HEK293 (cell line): ENCODE data around the gene ASIP.

Source experiments
- IKZF3 ChIP-seq: fragments of 450-650 bp; IDR thresholded peaks from 2 replicates; pipeline ENCODE4 v1.5.0; 2018; ENCODE audit warnings: missing biosample characterization, mild to moderate bottlenecking, missing genetic modification characterization, moderate library complexity
- ZBTB48 ChIP-seq: fragments of 450-650 bp; formaldehyde crosslinking; IDR thresholded peaks from 2 replicates; pipeline ENCODE4 v1.5.1; 2016; ENCODE audit warnings: missing biosample characterization, missing genetic modification characterization
- ZBTB7A ChIP-seq: fragments of 450-650 bp; formaldehyde crosslinking; IDR thresholded peaks from 2 replicates; pipeline ENCODE4 v1.5.1; 2016; ENCODE audit warnings: low read depth, missing biosample characterization, missing genetic modification characterization
- ZBTB8A ChIP-seq: fragments of 450-650 bp; formaldehyde crosslinking; IDR thresholded peaks from 2 replicates; pipeline ENCODE4 v1.5.1; 2016; ENCODE audit warnings: missing biosample characterization, missing genetic modification characterization
- ZEB2 ChIP-seq: fragments of 450-650 bp; formaldehyde crosslinking; IDR thresholded peaks from 2 replicates; pipeline ENCODE4 v1.5.1; 2016; ENCODE audit warnings: missing biosample characterization, missing genetic modification characterization
- ZNF133 ChIP-seq: fragments of 450-650 bp; formaldehyde crosslinking; IDR thresholded peaks from 2 replicates; pipeline ENCODE4 v1.5.1; 2016; ENCODE audit warnings: missing biosample characterization, missing genetic modification characterization
- ZNF138 ChIP-seq: fragments of 450-650 bp; formaldehyde crosslinking; IDR thresholded peaks from 2 replicates; pipeline ENCODE4 v1.5.1; 2016; ENCODE audit warnings: missing biosample characterization, missing genetic modification characterization, borderline replicate concordance
- ZNF184 ChIP-seq: fragments of 450-650 bp; IDR thresholded peaks from 2 replicates; pipeline ENCODE4 v1.5.1; 2018; ENCODE audit warnings: missing biosample characterization, mild to moderate bottlenecking, missing genetic modification characterization
- ZNF211 ChIP-seq: fragments of 450-650 bp; formaldehyde crosslinking; IDR thresholded peaks from 2 replicates; pipeline ENCODE4 v1.5.1; 2016; ENCODE audit warnings: low read depth, missing biosample characterization, missing genetic modification characterization
- ZNF292 ChIP-seq: fragments of 450-650 bp; formaldehyde crosslinking; IDR thresholded peaks from 2 replicates; pipeline ENCODE4 v1.5.1; 2016; ENCODE audit warnings: low read depth, missing biosample characterization, missing genetic modification characterization, borderline replicate concordance
- ZNF335 ChIP-seq: fragments of 450-650 bp; formaldehyde crosslinking; conservative IDR thresholded peaks from 2 replicates; pipeline ENCODE4 v1.5.1; 2016; ENCODE audit warnings: missing biosample characterization, missing genetic modification characterization
- ZNF510 ChIP-seq: fragments of 450-650 bp; formaldehyde crosslinking; IDR thresholded peaks from 2 replicates; pipeline ENCODE4 v1.5.1; 2018; ENCODE audit warnings: mild to moderate bottlenecking, missing genetic modification characterization, missing biosample characterization; ENCODE audit not compliant: insufficient replicate concordance
- ZNF529 ChIP-seq: fragments of 450-650 bp; formaldehyde crosslinking; IDR thresholded peaks from 2 replicates; pipeline ENCODE4 v1.5.1; 2017; ENCODE audit warnings: missing genetic modification characterization, missing biosample characterization; ENCODE audit not compliant: insufficient replicate concordance
- ZNF629 ChIP-seq: fragments of 450-650 bp; formaldehyde crosslinking; IDR thresholded peaks from 2 replicates; pipeline ENCODE4 v1.5.1; 2017; ENCODE audit warnings: missing biosample characterization, missing genetic modification characterization
- ZNF76 ChIP-seq: fragments of 450-650 bp; formaldehyde crosslinking; IDR thresholded peaks from 2 replicates; pipeline ENCODE4; 2016; ENCODE audit warnings: low read depth, missing biosample characterization, missing genetic modification characterization, borderline replicate concordance
- ZNF777 ChIP-seq: fragments of 450-650 bp; formaldehyde crosslinking; IDR thresholded peaks from 2 replicates; pipeline ENCODE4 v1.5.1; 2017; ENCODE audit warnings: missing biosample characterization, missing genetic modification characterization, borderline replicate concordance
- ZNF843 ChIP-seq: fragments of 450-650 bp; formaldehyde crosslinking; IDR thresholded peaks from 2 replicates; pipeline ENCODE4 v1.5.1; 2016; ENCODE audit warnings: missing biosample characterization, missing genetic modification characterization
- ZSCAN30 ChIP-seq: fragments of 450-650 bp; IDR thresholded peaks from 2 replicates; pipeline ENCODE4 v1.5.1; 2018; ENCODE audit warnings: missing biosample characterization, mild to moderate bottlenecking, missing genetic modification characterization, moderate library complexity
- TF ChIP-seq, protein P1 (sequence below): fragments of 450-650 bp; formaldehyde crosslinking; IDR thresholded peaks from 2 replicates; pipeline ENCODE4 v1.5.1; 2016; ENCODE audit warnings: missing biosample characterization, missing genetic modification characterization
- TF ChIP-seq, protein P2 (sequence below): fragments of 450-650 bp; formaldehyde crosslinking; IDR thresholded peaks from 2 replicates; pipeline ENCODE4 v1.5.1; 2016; ENCODE audit warnings: missing biosample characterization, missing genetic modification characterization
- TF ChIP-seq, protein P3 (sequence below): fragments of 450-650 bp; formaldehyde crosslinking; IDR thresholded peaks from 2 replicates; pipeline ENCODE4 v1.5.1; 2016; ENCODE audit warnings: missing biosample characterization, missing genetic modification characterization, borderline replicate concordance
- TF ChIP-seq, protein P4 (sequence below): fragments of 450-650 bp; formaldehyde crosslinking; IDR thresholded peaks from 2 replicates; pipeline ENCODE4 v1.5.1; 2016; ENCODE audit warnings: missing biosample characterization, missing genetic modification characterization
- TF ChIP-seq, protein P5 (sequence below): fragments of 450-650 bp; formaldehyde crosslinking; IDR thresholded peaks from 2 replicates; pipeline ENCODE4 v1.5.1; 2016; ENCODE audit warnings: missing biosample characterization, missing genetic modification characterization

The ASIP gene

DNA sequence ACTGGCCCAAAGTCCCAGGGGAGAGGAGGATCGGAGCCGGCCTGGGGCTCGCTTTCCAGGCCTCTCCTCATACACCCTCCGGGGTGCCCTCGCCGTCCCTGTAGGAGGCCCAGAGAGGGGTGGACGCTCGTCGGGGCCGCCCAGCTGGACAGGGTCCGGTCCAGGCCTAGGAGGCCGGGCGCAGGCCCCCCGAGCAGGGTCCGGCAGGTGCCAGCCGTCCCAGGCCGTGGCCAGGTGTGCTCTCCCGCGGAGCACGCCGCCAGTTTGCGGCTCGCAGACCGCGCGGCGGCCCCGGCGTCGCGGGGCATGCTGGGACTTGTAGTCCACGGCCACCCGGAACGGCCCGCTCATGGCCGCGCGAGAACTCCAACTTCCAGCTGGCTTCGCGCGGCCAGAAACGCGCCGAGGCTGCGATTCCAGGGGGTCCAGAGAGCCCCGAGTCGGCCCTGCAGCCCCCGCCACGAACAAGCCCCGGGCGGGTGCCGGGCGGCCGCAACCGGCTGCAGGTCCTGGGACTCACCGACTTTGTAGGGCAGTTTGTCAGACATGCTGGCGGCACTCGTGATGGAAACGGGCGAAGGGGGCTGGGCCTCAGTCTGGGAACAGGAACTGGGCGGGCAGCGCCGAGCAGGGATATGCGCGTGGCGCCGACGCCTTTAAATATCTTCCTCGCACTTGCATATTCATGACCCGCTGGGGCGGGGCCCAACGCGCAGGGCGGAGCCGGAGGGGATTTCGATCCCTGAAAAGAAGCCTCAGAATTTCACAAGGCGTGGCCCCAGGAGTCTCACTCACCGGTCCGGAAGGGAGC lies 61.7 kb downstream of the ASIP start, which contains the start of gene AHCY (continued):
- peak; percentile 76; the same call in 1 of the 2 replicates for TF ChIP-seq ZSCAN30
- no peak for TF ChIP-seq ZNF843
- TF ChIP-seq ZNF335 (tag by site-specific recombination), result peak; percentile 97
- no peak for TF ChIP-seq ZNF292 (tag by site-specific recombination)
- no peak for TF ChIP-seq ZNF133 (tag by site-specific recombination)
- peak; percentile 79 for TF ChIP-seq ZEB2 (tag by site-specific recombination)
- TF ChIP-seq, protein P1, sequence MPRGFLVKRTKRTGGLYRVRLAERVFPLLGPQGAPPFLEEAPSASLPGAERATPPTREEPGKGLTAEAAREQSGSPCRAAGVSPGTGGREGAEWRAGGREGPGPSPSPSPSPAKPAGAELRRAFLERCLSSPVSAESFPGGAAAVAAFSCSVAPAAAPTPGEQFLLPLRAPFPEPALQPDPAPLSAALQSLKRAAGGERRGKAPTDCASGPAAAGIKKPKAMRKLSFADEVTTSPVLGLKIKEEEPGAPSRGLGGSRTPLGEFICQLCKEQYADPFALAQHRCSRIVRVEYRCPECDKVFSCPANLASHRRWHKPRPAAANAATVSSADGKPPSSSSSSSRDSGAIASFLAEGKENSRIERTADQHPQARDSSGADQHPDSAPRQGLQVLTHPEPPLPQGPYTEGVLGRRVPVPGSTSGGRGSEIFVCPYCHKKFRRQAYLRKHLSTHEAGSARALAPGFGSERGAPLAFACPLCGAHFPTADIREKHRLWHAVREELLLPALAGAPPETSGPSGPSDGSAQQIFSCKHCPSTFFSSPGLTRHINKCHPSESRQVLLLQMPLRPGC (tag by site-specific recombination), result no peak
- no peak for TF ChIP-seq ZNF777 (tag by site-specific recombination)
- TF ChIP-seq, protein P2, sequence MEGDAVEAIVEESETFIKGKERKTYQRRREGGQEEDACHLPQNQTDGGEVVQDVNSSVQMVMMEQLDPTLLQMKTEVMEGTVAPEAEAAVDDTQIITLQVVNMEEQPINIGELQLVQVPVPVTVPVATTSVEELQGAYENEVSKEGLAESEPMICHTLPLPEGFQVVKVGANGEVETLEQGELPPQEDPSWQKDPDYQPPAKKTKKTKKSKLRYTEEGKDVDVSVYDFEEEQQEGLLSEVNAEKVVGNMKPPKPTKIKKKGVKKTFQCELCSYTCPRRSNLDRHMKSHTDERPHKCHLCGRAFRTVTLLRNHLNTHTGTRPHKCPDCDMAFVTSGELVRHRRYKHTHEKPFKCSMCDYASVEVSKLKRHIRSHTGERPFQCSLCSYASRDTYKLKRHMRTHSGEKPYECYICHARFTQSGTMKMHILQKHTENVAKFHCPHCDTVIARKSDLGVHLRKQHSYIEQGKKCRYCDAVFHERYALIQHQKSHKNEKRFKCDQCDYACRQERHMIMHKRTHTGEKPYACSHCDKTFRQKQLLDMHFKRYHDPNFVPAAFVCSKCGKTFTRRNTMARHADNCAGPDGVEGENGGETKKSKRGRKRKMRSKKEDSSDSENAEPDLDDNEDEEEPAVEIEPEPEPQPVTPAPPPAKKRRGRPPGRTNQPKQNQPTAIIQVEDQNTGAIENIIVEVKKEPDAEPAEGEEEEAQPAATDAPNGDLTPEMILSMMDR (tag by site-specific recombination), result peak; percentile 72
- TF ChIP-seq ZNF211 (tag by site-specific recombination), result no peak
- TF ChIP-seq, protein P3, sequence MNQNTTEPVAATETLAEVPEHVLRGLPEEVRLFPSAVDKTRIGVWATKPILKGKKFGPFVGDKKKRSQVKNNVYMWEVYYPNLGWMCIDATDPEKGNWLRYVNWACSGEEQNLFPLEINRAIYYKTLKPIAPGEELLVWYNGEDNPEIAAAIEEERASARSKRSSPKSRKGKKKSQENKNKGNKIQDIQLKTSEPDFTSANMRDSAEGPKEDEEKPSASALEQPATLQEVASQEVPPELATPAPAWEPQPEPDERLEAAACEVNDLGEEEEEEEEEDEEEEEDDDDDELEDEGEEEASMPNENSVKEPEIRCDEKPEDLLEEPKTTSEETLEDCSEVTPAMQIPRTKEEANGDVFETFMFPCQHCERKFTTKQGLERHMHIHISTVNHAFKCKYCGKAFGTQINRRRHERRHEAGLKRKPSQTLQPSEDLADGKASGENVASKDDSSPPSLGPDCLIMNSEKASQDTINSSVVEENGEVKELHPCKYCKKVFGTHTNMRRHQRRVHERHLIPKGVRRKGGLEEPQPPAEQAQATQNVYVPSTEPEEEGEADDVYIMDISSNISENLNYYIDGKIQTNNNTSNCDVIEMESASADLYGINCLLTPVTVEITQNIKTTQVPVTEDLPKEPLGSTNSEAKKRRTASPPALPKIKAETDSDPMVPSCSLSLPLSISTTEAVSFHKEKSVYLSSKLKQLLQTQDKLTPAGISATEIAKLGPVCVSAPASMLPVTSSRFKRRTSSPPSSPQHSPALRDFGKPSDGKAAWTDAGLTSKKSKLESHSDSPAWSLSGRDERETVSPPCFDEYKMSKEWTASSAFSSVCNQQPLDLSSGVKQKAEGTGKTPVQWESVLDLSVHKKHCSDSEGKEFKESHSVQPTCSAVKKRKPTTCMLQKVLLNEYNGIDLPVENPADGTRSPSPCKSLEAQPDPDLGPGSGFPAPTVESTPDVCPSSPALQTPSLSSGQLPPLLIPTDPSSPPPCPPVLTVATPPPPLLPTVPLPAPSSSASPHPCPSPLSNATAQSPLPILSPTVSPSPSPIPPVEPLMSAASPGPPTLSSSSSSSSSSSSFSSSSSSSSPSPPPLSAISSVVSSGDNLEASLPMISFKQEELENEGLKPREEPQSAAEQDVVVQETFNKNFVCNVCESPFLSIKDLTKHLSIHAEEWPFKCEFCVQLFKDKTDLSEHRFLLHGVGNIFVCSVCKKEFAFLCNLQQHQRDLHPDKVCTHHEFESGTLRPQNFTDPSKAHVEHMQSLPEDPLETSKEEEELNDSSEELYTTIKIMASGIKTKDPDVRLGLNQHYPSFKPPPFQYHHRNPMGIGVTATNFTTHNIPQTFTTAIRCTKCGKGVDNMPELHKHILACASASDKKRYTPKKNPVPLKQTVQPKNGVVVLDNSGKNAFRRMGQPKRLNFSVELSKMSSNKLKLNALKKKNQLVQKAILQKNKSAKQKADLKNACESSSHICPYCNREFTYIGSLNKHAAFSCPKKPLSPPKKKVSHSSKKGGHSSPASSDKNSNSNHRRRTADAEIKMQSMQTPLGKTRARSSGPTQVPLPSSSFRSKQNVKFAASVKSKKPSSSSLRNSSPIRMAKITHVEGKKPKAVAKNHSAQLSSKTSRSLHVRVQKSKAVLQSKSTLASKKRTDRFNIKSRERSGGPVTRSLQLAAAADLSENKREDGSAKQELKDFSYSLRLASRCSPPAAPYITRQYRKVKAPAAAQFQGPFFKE (tag by site-specific recombination), result no peak
- TF ChIP-seq ZBTB8A, result peak; percentile 62
- TF ChIP-seq ZBTB48 (tag by site-specific recombination), result peak; percentile 31; the same call in 1 of the 2 replicates
- TF ChIP-seq ZNF76 (tag by site-specific recombination), result peak; percentile 97
- TF ChIP-seq IKZF3, result peak; percentile 33; the same call in 1 of the 2 replicates
- TF ChIP-seq ZBTB7A (tag by site-specific recombination), result peak; percentile 77
- TF ChIP-seq, protein P4, sequence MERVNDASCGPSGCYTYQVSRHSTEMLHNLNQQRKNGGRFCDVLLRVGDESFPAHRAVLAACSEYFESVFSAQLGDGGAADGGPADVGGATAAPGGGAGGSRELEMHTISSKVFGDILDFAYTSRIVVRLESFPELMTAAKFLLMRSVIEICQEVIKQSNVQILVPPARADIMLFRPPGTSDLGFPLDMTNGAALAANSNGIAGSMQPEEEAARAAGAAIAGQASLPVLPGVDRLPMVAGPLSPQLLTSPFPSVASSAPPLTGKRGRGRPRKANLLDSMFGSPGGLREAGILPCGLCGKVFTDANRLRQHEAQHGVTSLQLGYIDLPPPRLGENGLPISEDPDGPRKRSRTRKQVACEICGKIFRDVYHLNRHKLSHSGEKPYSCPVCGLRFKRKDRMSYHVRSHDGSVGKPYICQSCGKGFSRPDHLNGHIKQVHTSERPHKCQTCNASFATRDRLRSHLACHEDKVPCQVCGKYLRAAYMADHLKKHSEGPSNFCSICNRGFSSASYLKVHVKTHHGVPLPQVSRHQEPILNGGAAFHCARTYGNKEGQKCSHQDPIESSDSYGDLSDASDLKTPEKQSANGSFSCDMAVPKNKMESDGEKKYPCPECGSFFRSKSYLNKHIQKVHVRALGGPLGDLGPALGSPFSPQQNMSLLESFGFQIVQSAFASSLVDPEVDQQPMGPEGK (tag by site-specific recombination), result peak; percentile 82
- no peak for TF ChIP-seq ZNF184 (tag by site-specific recombination)
- TF ChIP-seq ZNF138, result no peak
- no peak for TF ChIP-seq ZNF529 (tag by site-specific recombination)
- TF ChIP-seq, protein P5, sequence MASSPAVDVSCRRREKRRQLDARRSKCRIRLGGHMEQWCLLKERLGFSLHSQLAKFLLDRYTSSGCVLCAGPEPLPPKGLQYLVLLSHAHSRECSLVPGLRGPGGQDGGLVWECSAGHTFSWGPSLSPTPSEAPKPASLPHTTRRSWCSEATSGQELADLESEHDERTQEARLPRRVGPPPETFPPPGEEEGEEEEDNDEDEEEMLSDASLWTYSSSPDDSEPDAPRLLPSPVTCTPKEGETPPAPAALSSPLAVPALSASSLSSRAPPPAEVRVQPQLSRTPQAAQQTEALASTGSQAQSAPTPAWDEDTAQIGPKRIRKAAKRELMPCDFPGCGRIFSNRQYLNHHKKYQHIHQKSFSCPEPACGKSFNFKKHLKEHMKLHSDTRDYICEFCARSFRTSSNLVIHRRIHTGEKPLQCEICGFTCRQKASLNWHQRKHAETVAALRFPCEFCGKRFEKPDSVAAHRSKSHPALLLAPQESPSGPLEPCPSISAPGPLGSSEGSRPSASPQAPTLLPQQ, result peak; percentile 64; the same call in 1 of the 2 replicates
- peak; percentile 58; the same call in 1 of the 2 replicates for TF ChIP-seq ZNF629 (tag by site-specific recombination)
- TF ChIP-seq ZNF510 (tag by site-specific recombination), result no peak
